ENCODE measurements around the gene COPS9.

Gene COPS9

DNA sequence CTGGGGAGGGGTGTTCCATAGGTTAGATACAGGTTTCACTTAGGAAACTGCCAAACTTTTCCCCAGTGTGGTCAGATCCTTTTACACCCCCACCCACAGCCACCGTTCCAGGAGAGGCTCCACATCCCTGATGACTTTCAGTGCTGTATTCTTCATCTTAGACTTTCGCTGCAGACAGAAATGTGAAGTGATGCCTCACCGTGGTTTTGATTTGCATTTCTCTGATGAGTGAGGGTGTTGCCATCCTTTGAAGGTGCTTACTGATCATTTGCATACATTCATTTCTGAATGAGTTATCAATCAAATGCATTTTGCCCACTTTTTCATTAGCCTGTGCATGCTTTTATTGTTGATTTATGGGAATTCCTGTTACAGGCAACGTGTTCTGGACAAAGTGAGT is 14.9 kb downstream of the COPS9 start:
- no peak overlapping the region for H3K4me3 ChIP-seq
- peaks cover 0 to 6% (median 0%) of the 10 kb centered on the region in 11 experiments; a peak in 5 of 22 replicates for H4K20me1 ChIP-seq
- H3K36me3 ChIP-seq, result peaks cover 0 to 19% (median 6%) of the 10 kb centered on the region in 11 experiments; a peak in 15 of 22 replicates
- no peak for TF ChIP-seq Cebpa-rat (IDR thresholded peaks at IDR 0.05)
- H3K9ac ChIP-seq, result no peak overlapping the region
- H3K4me1 ChIP-seq, result no peaks in the 10 kb centered on the region; a peak in 1 of 20 replicates
- no peak overlapping the region for H3K4me2 ChIP-seq
- no peaks in the 10 kb centered on the region for H3K27me3 ChIP-seq
- peaks cover 0 to 7% (median 6%) of the 10 kb centered on the region in 11 experiments; a peak in 13 of 22 replicates for H3K9me3 ChIP-seq (replicated peaks in 1 of 11)
- H3K27ac ChIP-seq, result no peak overlapping the region

DNA sequence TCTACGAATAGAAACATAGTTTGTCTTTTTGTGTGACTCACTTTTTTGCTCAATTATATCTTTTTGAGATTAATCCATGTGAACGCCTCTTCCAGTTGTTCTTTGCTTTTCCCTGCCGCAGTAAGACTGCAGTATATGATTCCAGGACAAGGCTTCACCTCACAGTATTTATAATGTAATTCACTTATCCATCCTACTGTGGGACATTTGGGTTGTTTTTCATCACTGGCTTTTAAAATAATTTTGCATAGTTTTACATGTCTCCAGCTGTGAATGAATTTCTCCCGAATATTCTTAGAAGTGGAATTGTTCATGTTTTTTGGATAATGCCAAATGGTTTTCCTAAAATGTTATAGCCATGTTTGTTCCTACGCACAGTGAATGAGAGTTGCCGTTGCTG is 21.9 kb downstream of the COPS9 start:
- H3K4me2 ChIP-seq, result no peak overlapping the region

DNA sequence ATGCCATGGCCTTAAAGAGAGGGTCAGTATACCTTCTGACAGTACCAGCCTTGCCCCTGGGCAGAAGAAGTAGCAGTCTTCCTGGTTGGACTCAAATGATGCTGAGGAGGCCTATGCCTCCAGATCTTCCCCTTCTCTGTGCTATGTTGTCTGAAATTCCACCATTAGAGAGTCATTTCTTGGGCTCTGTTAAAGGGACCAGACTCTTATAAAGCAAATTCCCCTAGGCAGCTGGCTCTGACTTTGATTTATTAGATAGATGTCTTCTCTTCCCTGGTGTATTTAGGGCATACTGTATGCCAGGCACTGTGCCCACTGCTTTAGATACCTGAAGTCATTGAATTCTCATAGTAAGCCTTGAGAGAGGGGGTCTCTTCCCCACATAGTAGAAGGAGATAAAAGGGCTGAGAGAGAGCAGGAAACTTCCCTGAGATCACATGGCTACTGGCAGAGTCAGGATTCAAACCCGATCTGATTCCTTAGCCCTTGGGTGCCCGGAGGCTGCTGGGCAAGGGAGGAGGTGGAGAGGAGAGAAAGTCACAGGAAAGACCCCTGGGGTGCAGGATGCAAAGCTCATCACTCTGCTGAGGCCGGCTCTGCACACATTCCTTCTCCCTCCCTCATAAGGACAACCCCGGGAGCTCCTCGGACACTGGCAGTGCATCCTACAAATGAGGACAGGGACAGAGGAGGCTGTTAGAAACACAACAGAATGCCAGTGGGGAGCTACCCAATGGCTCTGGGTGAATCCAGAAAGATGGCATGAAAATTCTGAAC is 23.0 kb downstream of the COPS9 start:
- Histone ChIP-seq H4K20me1 (peaks cover 0 to 1% (median 0%) of the 10 kb centered on the region in 11 experiments; a peak in 1 of 22 replicates), H3K4me2 (no peak overlapping the region), H3K9me3 (replicated peaks in 1 of 11) (no peaks in the 10 kb centered on the region; a peak in 1 of 22 replicates), H3K27ac (no peak overlapping the region), H3K9ac (no peak overlapping the region), H3K4me1 (no peaks in the 10 kb centered on the region), H3K4me3 (no peak overlapping the region), H3K27me3 (no peaks in the 10 kb centered on the region), H3K36me3 (no peaks in the 10 kb centered on the region)
- no peak for TF ChIP-seq Cebpa-rat (IDR thresholded peaks at IDR 0.05)

More for the DNA sequence above, 21.9 kb downstream of the COPS9 start:
- Histone ChIP-seq H3K27ac (no peak overlapping the region), H3K9ac (no peak overlapping the region), H3K27me3 (no peaks in the 10 kb centered on the region), H3K4me3 (no peak overlapping the region), H3K4me1 (no peaks in the 10 kb centered on the region), H3K36me3 (no peaks in the 10 kb centered on the region), H3K9me3 (replicated peaks in 1 of 11) (peaks cover 0 to 7% (median 6%) of the 10 kb centered on the region in 11 experiments; a peak in 13 of 22 replicates), H4K20me1 (no peaks in the 10 kb centered on the region; a peak in 1 of 22 replicates)
- no peak for TF ChIP-seq Cebpa-rat (IDR thresholded peaks at IDR 0.05)

DNA sequence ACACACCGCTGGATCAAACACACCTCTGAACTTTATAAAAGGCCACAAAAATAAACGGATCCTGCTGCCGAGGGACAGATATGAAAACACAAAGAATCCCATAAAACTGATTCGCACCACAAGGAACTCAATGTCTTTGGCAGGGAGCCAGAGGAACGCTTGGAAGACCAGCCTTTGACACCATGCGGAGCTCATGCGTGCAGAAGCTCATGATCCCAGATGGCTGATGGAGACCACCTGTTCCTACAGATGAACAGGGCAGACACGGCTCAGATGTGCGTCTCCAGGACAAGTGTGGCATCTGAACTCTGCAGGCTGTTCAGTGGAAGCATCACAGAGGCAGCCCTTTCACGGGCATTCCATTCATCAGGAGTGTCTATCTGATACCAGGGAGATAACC is 24.9 kb downstream of the COPS9 start:
- Histone ChIP-seq H3K36me3 (no peaks in the 10 kb centered on the region), H3K27ac (no peak overlapping the region), H3K27me3 (no peaks in the 10 kb centered on the region), H3K9me3 (replicated peaks in 1 of 11) (no peaks in the 10 kb centered on the region), H3K4me3 (no peak overlapping the region), H3K9ac (no peak overlapping the region), H4K20me1 (peaks cover 0 to 5% (median 0%) of the 10 kb centered on the region in 11 experiments; a peak in 1 of 22 replicates), H3K4me1 (no peaks in the 10 kb centered on the region), H3K4me2 (no peak overlapping the region)
- TF ChIP-seq Cebpa-rat (IDR thresholded peaks at IDR 0.05), result no peak

DNA sequence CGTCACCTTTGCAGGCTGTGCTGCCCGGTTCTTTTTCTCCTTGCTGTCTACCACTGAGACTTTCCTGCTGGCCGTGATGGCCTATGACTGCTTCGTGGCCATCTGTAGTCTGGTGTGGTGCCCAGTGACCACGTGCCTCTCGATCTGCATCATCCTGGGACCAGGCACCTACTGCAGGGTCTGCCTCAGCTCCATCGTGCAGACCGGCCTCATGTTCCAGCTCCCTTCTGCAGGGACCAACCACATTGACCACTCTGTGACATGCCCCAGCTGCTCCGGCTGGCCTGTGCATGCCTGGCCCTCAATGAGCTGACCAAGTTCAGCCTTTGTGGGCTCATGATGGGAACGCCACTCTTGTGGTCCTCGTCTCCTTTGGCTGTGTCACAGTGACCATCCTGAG is 26.7 kb downstream of the COPS9 start:
- TF ChIP-seq Cebpa-rat (IDR thresholded peaks at IDR 0.05), result no peak
- Histone ChIP-seq H3K27ac (no peak overlapping the region), H4K20me1 (peaks cover 0 to 5% (median 0%) of the 10 kb centered on the region in 11 experiments; a peak in 1 of 22 replicates), H3K27me3 (no peaks in the 10 kb centered on the region), H3K4me2 (no peak overlapping the region), H3K9ac (no peak overlapping the region), H3K9me3 (replicated peaks in 1 of 11) (no peaks in the 10 kb centered on the region), H3K36me3 (no peaks in the 10 kb centered on the region), H3K4me1 (peaks cover 0 to 8% (median 0%) of the 10 kb centered on the region in 10 experiments; a peak in 3 of 20 replicates), H3K4me3 (no peak overlapping the region)

DNA sequence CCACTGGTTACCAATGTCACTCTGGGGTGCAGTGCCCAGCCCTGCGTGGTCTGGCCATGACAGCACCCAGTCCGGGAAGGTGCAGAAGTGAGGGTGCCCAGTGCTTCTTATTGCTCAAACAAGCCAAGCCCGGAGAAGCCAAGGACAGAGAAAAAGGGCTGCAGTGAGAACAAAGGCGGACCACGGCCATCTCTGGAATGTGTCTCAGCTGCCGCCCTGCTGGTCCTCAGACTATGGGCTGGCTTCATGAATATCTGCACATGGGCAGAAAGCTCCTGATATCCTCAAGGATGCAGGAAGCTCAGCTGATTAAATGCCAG is 28.7 kb downstream of the COPS9 start:
- Histone ChIP-seq H3K4me3 (no peak overlapping the region), H3K4me2 (no peak overlapping the region), H3K9ac (no peak overlapping the region), H3K27me3 (no peaks in the 10 kb centered on the region), H3K9me3 (replicated peaks in 1 of 11) (no peaks in the 10 kb centered on the region), H4K20me1 (peaks cover 0 to 5% (median 0%) of the 10 kb centered on the region in 11 experiments; a peak in 1 of 22 replicates), H3K27ac (no peak overlapping the region), H3K36me3 (no peaks in the 10 kb centered on the region), H3K4me1 (peaks cover 0 to 8% (median 0%) of the 10 kb centered on the region in 10 experiments; a peak in 3 of 20 replicates)
- TF ChIP-seq Cebpa-rat (IDR thresholded peaks at IDR 0.05), result no peak

DNA sequence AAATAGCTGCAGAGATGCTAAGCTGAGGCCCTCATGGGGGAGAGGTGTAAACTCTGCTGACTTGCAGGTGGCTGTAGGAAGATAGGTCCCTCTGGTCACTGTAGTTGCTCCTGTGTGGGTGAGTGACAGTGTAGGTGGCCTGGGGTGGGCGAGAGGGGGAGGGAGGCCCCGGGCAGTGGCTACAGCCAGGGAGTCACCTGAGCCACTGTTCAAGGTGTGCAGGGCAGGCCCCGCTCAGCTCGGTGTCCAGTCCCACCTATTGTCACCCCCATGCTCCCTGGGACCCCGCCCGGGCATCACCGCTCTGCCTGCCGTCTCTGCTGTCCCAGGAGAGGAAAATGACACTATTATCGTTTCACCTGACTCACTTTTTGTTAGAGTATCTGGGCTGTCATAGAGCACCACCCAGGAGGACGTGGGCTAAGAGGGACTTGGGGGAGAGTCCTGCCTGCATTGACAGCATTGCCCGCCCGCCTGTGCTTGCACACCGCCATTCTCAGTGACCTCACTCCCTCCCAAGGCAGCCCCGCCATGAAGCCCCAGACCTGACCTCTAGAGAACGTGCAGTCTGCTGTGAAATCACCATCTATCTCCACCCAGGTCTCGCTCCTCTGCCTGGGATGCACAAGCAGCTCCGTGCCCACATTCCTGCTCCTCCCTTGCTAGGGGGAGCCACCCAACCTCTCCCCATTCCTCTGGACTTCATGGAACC is 29.2 kb downstream of the COPS9 start:
- Histone ChIP-seq H3K27ac (no peak overlapping the region), H3K9ac (no peak overlapping the region), H3K4me2 (no peak overlapping the region), H3K9me3 (replicated peaks in 1 of 11) (no peaks in the 10 kb centered on the region), H3K4me1 (peaks cover 0 to 8% (median 0%) of the 10 kb centered on the region in 10 experiments; a peak in 3 of 20 replicates), H3K4me3 (no peak overlapping the region), H3K27me3 (no peaks in the 10 kb centered on the region), H3K36me3 (no peaks in the 10 kb centered on the region), H4K20me1 (peaks cover 0 to 5% (median 0%) of the 10 kb centered on the region in 11 experiments; a peak in 1 of 22 replicates)
- TF ChIP-seq Cebpa-rat (IDR thresholded peaks at IDR 0.05), result no peak

DNA sequence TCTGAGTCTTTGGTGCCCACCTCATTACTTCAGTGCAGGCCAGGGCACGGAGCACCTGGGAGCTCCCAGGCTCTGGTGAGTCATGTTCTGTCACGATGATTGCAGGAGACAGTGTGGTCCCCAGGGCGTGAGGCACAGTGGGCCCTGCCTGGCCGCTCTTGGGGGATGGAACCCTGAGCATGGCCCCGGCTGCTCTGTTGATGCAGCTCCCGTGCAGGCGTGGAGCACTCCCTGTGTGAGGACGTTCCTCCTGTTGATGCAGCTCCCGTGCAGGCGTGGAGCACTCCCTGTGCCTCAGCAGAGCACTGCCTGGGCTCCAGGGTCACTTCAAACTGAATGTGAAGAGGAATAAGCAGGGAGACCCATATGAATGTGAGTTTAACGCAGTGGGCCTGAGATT is 30.1 kb downstream of the COPS9 start:
- H3K27me3 ChIP-seq, result no peaks in the 10 kb centered on the region
- H3K4me3 ChIP-seq, result no peak overlapping the region
- peaks cover 0 to 8% (median 0%) of the 10 kb centered on the region in 10 experiments; a peak in 3 of 20 replicates for H3K4me1 ChIP-seq
- H3K9me3 ChIP-seq (replicated peaks in 1 of 11), result peaks cover 0 to 2% (median 0%) of the 10 kb centered on the region in 11 experiments; a peak in 1 of 22 replicates
- TF ChIP-seq Cebpa-rat (IDR thresholded peaks at IDR 0.05), result no peak
- no peak overlapping the region for H3K27ac ChIP-seq
- peaks cover 0 to 5% (median 0%) of the 10 kb centered on the region in 11 experiments; a peak in 1 of 22 replicates for H4K20me1 ChIP-seq
- no peak overlapping the region for H3K4me2 ChIP-seq
- no peaks in the 10 kb centered on the region for H3K36me3 ChIP-seq
- H3K9ac ChIP-seq, result no peak overlapping the region

DNA sequence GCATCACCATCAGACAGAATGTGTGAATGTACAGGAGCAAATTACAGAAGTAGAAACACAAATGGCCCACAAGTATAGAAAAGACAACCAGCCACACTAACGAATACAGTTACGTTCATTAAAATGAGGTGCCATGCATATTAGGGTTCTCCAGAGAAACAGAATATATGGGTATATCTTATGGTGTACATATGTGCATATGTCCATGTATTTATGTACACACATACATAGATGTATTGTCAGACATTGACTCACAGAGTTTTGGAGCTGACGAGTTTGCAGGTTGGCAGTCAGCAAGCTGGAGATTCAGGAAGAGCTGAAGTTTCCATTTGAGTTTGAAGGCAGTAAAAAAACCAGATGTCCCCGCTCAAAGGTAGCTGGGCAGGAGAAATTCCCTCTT is 33.0 kb downstream of the COPS9 start:
- no peak overlapping the region for H3K9ac ChIP-seq
- H3K4me3 ChIP-seq, result no peak overlapping the region
- peaks cover 0 to 23% (median 6%) of the 10 kb centered on the region in 11 experiments; a peak in 3 of 22 replicates for H3K9me3 ChIP-seq (replicated peaks in 1 of 11)
- H3K27me3 ChIP-seq, result no peaks in the 10 kb centered on the region
- TF ChIP-seq Cebpa-rat (IDR thresholded peaks at IDR 0.05), result no peak
- H3K4me1 ChIP-seq, result peaks cover 0 to 8% (median 0%) of the 10 kb centered on the region in 10 experiments; a peak in 3 of 20 replicates
- no peaks in the 10 kb centered on the region for H3K36me3 ChIP-seq
- H3K27ac ChIP-seq, result no peak overlapping the region
- peaks cover 0 to 4% (median 0%) of the 10 kb centered on the region in 11 experiments; a peak in 1 of 22 replicates for H4K20me1 ChIP-seq
- H3K4me2 ChIP-seq, result no peak overlapping the region

Data from BLaER1 treated with 17β-estradiol and CSF1 and Interleukin-3, amounts not matched to agents 10 nM and 100 nM (cell line).